ENCODE data around the gene EIF2B2. TPM values are rescaled to one million over a fixed set of nuclear protein-coding genes. Genes with fewer than 3 reads are reported as not detected.
A peak's percentile ranks its signal among the peaks of the same experiment; 100 is the strongest.

The EIF2B2 gene
- total and polyA plus RNA-seq, 10 of the 15 experiments (the other 5 are each of a cell fraction or from before 2014, with no cell fraction given), result 17.4 to 168 (median 65.5) TPM

DNA sequence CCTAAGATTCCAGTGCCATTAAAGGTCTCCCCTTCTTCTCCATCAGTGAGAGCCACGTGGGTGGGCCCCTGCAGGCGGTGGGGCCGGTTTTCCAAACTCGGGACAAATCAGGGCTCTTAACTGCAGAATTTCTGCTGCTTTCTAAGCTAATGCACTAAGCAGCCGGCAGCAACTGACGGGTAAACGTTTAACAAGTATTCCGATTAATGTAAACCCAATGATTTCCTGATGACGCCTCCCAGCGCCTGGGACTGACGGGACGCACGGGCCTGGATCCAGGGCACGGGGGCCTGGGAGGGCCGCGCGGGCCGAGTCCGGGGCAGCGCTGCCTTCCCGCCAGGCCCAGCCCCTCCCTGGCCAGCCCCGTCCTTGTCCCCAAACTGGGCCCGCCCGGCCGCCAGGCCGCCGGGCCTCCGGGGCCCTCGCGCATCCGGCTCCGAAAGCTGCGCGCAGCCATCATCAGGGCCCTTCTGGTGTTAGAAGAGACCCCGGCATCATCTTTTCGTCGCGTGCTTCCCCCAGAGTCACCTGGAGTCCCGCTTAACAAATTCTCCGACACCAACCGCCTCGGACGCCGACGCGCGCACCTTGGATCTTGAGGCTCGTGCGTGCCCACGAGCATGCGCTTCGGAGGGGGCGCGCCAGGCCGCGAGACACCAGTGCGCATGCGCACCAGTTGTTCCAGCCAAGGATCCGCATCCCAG is 48.3 kb downstream of the EIF2B2 start, which contains the start of gene MLH3:
TSS of gene MLH3 (minus strand) at position 616 of the 704 bp plus-strand sequence. CDS start 1,812 bp downstream, outside the sequence.
- ATAC-seq (peak; percentile 94), DNase-seq (ENCODE audit: low read depth, low spot score) (no peak), FAIRE-seq (peak; percentile 23)
- in situ Hi-C loops (cut with MboI) (no loop called here), intact Hi-C loops (cut with micrococcal nuclease; ENCODE audit: unreplicated experiment) (no loop called here)
- Histone ChIP-seq H3K9me3 (replicated peaks; ENCODE audit: control insufficient read depth, insufficient read depth, low read length) (no peaks in the 10 kb centered on the region; the same call in 2 of the 3 replicates), H3K4me2 (ENCODE audit: control insufficient read depth, insufficient read depth) (peak within 1 kb of the TSS; percentile 73), H3K79me2 (ENCODE audit: control insufficient read depth, insufficient read depth, low read length) (peaks cover 16% of the 10 kb centered on the region), H3K4me3 (peak within 1 kb of the TSS; percentile 65), H3K27me3 (replicated peaks in 1 of 2; ENCODE audit: control insufficient read depth in 2 of 2, insufficient read depth in 2 of 2, low read length in 1 of 2) (no peaks in the 10 kb centered on the region), H3K4me1 (ENCODE audit: control insufficient read depth, insufficient read depth, low read length) (no peaks in the 10 kb centered on the region), H3K9ac (ENCODE audit: control insufficient read depth, insufficient read depth, low read length) (peak within 1 kb of the TSS; percentile 90), H3K36me3 (ENCODE audit: control insufficient read depth in 2 of 2, insufficient read depth in 2 of 2, low read length in 1 of 2) (no peaks in the 10 kb centered on the region), H4K20me1 (ENCODE audit: control insufficient read depth, insufficient read depth) (no peaks in the 10 kb centered on the region), H3K27ac (ENCODE audit: control insufficient read depth, insufficient read depth) (peak within 1 kb of the TSS; percentile 77), H2AFZ (ENCODE audit: control insufficient read depth, low read depth, low read length) (peak within 1 kb of the TSS; percentile 89)
- under 1% methylated on average over 54 of the region's 59 CpGs for WGBS (ENCODE audit: insufficient coverage, insufficient replicate concordance, low lambda C conversion rate, missing lambda C conversion rate)
- ChIA-PET RAD21 (ENCODE audit: unreplicated experiment) (interaction anchor here (3.3 kb wide), 1 partner anchor 12 kb away, joined by 13 read pairs; the partner anchor contains the start of gene ACYP1), SMC1A (ENCODE audit: uncharacterized antibody, unreplicated experiment) (interaction anchor here (2.3 kb wide), 1 partner anchor 12 kb away, joined by 15 read pairs; the partner anchor contains the start of gene ACYP1), POLR2A (interaction anchor here (0.9 to 1.6 kb wide), 3 partner anchors 13 to 211 kb away, joined by 3 to 17 read pairs (median 7); partner anchors contain the start of gene ACYP1), CTCF (interaction anchor here (1.0 to 2.3 kb wide), 3 partner anchors 27 to 104 kb away, joined by 3 to 6 read pairs (median 4); no protein-coding TSS in a partner anchor)
- BruUV-seq (replicated peaks), result TSS peak; percentile 58
- TF ChIP-seq TBL1XR1 (IDR thresholded peaks at IDR 0.05; ENCODE audit: low read depth, low read length) (no peak), CHD4 (IDR thresholded peaks at IDR 0.05) (no peak), NFIC (IDR thresholded peaks at IDR 0.05; ENCODE audit: low read depth, low read length) (no peak; the same call in 1 of the 2 replicates), RUNX3 (IDR thresholded peaks at IDR 0.05; ENCODE audit: low read length) (0 out of 2 replicates have a peak, but pooled peaks have one; percentile 13), TARDBP (IDR thresholded peaks at IDR 0.05; ENCODE audit: borderline replicate concordance) (no peak), RCOR1 (conservative IDR thresholded peaks at IDR 0.05; ENCODE audit: low read depth, low read length) (0 out of 2 replicates have a peak, but pooled peaks have one; percentile 24)
- TF ChIP-seq, protein P1, sequence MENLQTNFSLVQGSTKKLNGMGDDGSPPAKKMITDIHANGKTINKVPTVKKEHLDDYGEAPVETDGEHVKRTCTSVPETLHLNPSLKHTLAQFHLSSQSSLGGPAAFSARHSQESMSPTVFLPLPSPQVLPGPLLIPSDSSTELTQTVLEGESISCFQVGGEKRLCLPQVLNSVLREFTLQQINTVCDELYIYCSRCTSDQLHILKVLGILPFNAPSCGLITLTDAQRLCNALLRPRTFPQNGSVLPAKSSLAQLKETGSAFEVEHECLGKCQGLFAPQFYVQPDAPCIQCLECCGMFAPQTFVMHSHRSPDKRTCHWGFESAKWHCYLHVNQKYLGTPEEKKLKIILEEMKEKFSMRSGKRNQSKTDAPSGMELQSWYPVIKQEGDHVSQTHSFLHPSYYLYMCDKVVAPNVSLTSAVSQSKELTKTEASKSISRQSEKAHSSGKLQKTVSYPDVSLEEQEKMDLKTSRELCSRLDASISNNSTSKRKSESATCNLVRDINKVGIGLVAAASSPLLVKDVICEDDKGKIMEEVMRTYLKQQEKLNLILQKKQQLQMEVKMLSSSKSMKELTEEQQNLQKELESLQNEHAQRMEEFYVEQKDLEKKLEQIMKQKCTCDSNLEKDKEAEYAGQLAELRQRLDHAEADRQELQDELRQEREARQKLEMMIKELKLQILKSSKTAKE (IDR thresholded peaks at IDR 0.05; ENCODE audit: low read depth, poor library complexity, severe bottlenecking), result no peak
- TF ChIP-seq, protein P2, sequence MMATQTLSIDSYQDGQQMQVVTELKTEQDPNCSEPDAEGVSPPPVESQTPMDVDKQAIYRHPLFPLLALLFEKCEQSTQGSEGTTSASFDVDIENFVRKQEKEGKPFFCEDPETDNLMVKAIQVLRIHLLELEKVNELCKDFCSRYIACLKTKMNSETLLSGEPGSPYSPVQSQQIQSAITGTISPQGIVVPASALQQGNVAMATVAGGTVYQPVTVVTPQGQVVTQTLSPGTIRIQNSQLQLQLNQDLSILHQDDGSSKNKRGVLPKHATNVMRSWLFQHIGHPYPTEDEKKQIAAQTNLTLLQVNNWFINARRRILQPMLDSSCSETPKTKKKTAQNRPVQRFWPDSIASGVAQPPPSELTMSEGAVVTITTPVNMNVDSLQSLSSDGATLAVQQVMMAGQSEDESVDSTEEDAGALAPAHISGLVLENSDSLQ (IDR thresholded peaks at IDR 0.05), result no peak
- TF ChIP-seq, protein P3, sequence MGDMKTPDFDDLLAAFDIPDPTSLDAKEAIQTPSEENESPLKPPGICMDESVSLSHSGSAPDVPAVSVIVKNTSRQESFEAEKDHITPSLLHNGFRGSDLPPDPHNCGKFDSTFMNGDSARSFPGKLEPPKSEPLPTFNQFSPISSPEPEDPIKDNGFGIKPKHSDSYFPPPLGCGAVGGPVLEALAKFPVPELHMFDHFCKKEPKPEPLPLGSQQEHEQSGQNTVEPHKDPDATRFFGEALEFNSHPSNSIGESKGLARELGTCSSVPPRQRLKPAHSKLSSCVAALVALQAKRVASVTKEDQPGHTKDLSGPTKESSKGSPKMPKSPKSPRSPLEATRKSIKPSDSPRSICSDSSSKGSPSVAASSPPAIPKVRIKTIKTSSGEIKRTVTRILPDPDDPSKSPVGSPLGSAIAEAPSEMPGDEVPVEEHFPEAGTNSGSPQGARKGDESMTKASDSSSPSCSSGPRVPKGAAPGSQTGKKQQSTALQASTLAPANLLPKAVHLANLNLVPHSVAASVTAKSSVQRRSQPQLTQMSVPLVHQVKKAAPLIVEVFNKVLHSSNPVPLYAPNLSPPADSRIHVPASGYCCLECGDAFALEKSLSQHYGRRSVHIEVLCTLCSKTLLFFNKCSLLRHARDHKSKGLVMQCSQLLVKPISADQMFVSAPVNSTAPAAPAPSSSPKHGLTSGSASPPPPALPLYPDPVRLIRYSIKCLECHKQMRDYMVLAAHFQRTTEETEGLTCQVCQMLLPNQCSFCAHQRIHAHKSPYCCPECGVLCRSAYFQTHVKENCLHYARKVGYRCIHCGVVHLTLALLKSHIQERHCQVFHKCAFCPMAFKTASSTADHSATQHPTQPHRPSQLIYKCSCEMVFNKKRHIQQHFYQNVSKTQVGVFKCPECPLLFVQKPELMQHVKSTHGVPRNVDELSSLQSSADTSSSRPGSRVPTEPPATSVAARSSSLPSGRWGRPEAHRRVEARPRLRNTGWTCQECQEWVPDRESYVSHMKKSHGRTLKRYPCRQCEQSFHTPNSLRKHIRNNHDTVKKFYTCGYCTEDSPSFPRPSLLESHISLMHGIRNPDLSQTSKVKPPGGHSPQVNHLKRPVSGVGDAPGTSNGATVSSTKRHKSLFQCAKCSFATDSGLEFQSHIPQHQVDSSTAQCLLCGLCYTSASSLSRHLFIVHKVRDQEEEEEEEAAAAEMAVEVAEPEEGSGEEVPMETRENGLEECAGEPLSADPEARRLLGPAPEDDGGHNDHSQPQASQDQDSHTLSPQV (IDR thresholded peaks at IDR 0.05), result 0 out of 2 replicates have a peak, but pooled peaks have one; percentile 10
- TF ChIP-seq, protein P4, sequence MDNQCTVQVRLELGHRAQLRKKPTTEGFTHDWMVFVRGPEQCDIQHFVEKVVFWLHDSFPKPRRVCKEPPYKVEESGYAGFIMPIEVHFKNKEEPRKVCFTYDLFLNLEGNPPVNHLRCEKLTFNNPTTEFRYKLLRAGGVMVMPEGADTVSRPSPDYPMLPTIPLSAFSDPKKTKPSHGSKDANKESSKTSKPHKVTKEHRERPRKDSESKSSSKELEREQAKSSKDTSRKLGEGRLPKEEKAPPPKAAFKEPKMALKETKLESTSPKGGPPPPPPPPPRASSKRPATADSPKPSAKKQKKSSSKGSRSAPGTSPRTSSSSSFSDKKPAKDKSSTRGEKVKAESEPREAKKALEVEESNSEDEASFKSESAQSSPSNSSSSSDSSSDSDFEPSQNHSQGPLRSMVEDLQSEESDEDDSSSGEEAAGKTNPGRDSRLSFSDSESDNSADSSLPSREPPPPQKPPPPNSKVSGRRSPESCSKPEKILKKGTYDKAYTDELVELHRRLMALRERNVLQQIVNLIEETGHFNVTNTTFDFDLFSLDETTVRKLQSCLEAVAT (IDR thresholded peaks at IDR 0.05), result 0 out of 2 replicates have a peak, but pooled peaks have one; percentile 9
- TF ChIP-seq, protein P5, sequence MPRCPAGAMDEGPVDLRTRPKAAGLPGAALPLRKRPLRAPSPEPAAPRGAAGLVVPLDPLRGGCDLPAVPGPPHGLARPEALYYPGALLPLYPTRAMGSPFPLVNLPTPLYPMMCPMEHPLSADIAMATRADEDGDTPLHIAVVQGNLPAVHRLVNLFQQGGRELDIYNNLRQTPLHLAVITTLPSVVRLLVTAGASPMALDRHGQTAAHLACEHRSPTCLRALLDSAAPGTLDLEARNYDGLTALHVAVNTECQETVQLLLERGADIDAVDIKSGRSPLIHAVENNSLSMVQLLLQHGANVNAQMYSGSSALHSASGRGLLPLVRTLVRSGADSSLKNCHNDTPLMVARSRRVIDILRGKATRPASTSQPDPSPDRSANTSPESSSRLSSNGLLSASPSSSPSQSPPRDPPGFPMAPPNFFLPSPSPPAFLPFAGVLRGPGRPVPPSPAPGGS (IDR thresholded peaks at IDR 0.05; ENCODE audit: borderline replicate concordance, insufficient read depth, low read depth, low read length, poor library complexity, severe bottlenecking), result no peak

All from GM12878 (cell line).